ENCODE data around the gene TMEM74B.

Gene TMEM74B

DNA sequence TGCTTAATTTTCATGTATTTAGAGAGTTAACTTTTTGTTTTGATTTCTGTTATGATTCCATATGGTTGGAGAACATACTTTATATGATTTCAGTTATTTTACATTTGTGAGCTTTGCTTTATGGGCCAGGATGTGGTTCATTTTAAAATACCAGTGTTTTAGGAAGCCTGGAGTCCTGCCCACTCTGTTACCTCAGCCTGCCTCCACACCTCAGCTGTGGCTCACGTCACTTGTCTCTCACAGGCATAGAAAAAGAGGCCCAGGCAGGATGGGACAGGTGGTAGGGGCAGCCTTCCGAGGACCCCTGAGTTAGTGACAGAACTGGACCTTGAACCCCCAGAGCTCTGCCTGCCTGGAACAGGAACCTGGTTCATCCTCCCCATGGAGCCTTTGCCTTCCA lies 50.4 kb downstream of the TMEM74B start:
- DNase-seq, result no peak

- DNase-seq, result no peak
These were observed 53.4 kb downstream of the TMEM74B start for GRCh38 chr20:1131354-1131753.

DNA sequence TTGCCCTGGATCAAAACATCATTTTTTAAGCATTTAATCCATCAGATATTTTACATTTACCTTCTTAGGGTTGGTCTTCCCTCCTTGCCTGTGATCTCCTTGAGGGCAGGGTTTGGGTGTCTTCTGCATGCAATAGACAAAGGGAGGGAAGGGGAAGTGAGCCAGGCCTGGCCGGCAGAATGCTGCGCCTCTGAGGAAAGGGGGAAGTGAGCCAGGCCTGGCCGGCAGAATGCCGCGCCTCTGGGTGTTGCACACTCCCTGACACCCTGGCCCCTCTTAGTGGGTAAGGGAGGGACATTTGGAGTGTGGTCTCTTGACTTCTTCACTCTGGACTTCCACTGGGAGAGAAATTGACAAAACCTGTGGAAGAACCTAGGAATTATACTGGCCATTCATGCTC lies 53.9 kb downstream of the TMEM74B start:
- DNase-seq, result no peak

All from left hindlimb (tissue), 1 donor.